Stimulated activated naive B cell treated with anti-CD40 and anti-IgM and Interleukin-4, amounts not matched to agents 10 μg/mL and 1 μg/mL and 100 μg/mL, for 72 hours (primary cell): ENCODE results near the gene TPM2.

Source experiments
- ATAC-seq, 2 donors: fragments of 150-1000 bp; cut with Tn5 transposase; replicated peaks; 2 replicates each; pipeline ENCODE4 v1.10.0; 2021; ENCODE audit warnings: moderate library complexity in 1 of 2
- DNase-seq: peaks from one replicate; pipeline ENCODE4 v3.0.0; 2021
- H3K27ac Mint-ChIP-seq: one replicate; pipeline ENCODE4 v1.8.0; 2022; ENCODE audit warnings: mild to moderate bottlenecking, mixed read lengths
- H3K27me3 Mint-ChIP-seq, 2 donors: one replicate each; pipeline ENCODE4 v1.8.0; 2022; ENCODE audit warnings: mixed read lengths in 2 of 2
- H3K36me3 Mint-ChIP-seq, 2 donors: one replicate each; pipeline ENCODE4 v1.8.0; 2022; ENCODE audit warnings: mixed read lengths in 2 of 2, mild to moderate bottlenecking in 1 of 2
- H3K4me1 Mint-ChIP-seq, 2 donors: one replicate each; pipeline ENCODE4 v1.8.0; 2022; ENCODE audit warnings: mixed read lengths in 2 of 2, mild to moderate bottlenecking in 1 of 2
- H3K4me3 Mint-ChIP-seq, 2 donors: one replicate each; pipeline ENCODE4 v1.8.0; 2022; ENCODE audit warnings: mild to moderate bottlenecking in 2 of 2, mixed read lengths in 2 of 2, moderate library complexity in 1 of 2
- H3K9me3 Mint-ChIP-seq, 2 donors: one replicate each; pipeline ENCODE4 v1.8.0; 2022; ENCODE audit warnings: mixed read lengths in 2 of 2, mild to moderate bottlenecking in 1 of 2

TPM2 gene

DNA sequence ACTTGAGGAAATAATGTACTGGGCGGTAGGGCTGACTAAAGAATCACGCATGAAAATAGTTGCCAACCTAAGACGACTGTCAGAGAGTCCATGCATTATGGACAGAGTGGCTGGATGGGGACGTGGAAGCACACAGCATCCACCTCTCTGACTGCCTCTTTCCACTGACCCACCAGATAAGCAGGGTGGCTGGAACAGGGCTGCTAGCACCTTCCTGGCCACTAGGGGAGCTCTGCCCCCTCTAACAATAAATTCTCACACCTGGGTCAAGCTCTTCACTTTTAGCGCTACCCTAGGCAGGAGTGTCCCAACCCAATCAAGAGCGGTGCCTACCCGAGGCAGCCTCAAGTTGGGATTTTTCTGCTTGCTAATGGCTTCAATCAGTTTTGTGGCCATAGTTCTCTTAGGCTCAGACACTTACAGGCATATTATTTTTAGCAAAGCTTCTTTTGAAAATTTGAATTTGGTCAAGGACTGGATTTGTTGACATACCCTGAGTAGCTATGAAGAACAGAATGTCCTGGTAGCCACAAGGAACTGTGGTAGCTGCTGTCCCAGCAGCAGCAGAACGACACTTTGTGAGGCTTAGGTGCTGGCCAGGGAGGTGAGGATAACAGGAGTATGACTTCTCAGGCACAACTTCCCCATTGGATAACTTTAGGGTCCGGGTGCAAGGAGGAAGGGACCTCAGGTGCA, 6.9 kb upstream of the TPM2 start:
- peak; percentile 47 for DNase-seq
- no peaks in the 10 kb centered on the region for H3K27me3 Mint-ChIP-seq
- peaks cover 13 to 22% of the 10 kb centered on the region in 2 donors for H3K4me1 Mint-ChIP-seq
- no peaks in the 10 kb centered on the region for H3K9me3 Mint-ChIP-seq
- H3K36me3 Mint-ChIP-seq: peaks cover 24% of the 10 kb centered on the region in 2 donors
- H3K27ac Mint-ChIP-seq: peak overlapping the region; percentile 62
- H3K4me3 Mint-ChIP-seq: no peak overlapping the region
- peak; percentile 88 to 92 for ATAC-seq

DNA sequence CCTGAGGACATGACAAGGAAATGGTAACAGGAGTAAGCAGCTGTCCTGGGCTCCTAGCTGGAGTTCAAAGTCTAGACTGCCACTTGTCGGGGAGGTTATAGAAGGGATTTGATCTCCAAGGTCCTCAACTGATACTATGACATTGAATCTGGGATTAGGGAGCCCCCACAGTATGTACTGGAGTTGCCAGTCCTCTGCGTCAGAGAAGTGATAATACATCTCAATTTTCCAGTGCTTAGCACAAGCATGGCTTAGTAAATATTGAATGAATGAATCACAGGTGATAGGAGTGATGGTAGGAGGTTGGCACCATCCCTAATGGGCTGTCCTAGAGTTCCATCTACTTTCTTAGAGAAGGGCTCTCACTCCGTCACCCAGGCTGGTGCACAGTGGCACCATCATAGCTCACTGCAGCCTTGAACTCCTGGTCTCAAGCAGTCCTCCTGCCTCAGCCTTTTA, 6.2 kb upstream of the TPM2 start:
- Mint-ChIP-seq H3K27ac (peak overlapping the region; percentile 37), H3K4me1 (peaks cover 15 to 29% of the 10 kb centered on the region in 2 donors), H3K4me3 (no peak overlapping the region), H3K27me3 (no peaks in the 10 kb centered on the region), H3K9me3 (no peaks in the 10 kb centered on the region), H3K36me3 (peaks cover 24% of the 10 kb centered on the region in 2 donors)
- no peak for DNase-seq
- ATAC-seq: no peak

DNA sequence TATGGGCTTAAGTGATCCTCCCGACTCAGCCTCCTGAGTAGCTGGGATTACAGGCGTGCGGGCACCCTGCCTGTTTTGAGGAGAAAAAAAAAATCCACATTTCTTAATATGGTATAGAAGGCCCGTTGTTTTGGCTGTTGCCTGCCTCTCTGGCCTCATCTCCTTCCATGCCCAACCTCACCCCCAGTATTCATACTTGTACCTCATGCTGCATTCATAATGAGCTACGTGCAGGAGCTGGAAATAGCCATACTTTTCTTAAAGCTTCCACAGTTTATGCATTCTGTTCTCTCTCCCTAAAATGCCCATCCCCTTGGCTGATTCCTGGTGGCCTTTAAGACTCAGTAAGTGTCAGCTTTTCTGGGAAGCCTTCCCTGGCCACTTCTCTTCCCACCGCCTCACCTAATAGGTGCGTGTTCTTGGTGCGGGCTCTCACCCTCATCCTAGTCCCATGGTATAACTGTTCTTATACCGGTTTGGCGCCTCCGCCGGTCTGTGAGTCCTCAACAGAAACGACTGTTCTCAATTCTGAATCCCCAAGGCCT, 2.1 kb upstream of the TPM2 start:
- H3K4me1 Mint-ChIP-seq: peaks cover 21 to 39% of the 10 kb centered on the region in 2 donors
- DNase-seq (no peak), ATAC-seq (no peak)
- no peak overlapping the region for H3K27ac Mint-ChIP-seq
- peaks cover 6% of the 10 kb centered on the region in 2 donors for H3K36me3 Mint-ChIP-seq
- H3K9me3 Mint-ChIP-seq: no peaks in the 10 kb centered on the region
- no peaks in the 10 kb centered on the region for H3K27me3 Mint-ChIP-seq
- H3K4me3 Mint-ChIP-seq: peak overlapping the region; percentile 92 to 93

DNA sequence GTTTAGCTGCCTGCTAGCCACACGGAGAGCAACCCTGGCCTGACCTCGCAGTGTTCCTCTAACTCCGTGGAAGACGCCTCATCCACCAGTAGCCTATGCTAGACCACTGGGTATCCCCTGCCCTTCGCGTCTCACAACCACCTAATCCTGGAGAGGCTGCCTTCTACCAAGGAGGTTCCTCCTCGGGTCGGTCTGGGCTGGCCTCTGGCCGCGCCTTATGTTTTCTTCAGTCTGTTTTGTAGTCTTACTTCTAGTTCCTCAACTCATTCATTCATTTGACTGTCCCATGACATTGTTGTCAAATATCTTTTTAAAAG, 1.6 kb upstream of the TPM2 start:
- no peaks in the 10 kb centered on the region for H3K27me3 Mint-ChIP-seq
- H3K4me1 Mint-ChIP-seq: peaks cover 18 to 34% of the 10 kb centered on the region in 2 donors
- peaks cover under 1 to 1% of the 10 kb centered on the region in 2 donors for H3K36me3 Mint-ChIP-seq
- H3K9me3 Mint-ChIP-seq: no peaks in the 10 kb centered on the region
- peak overlapping the region; percentile 80 for H3K27ac Mint-ChIP-seq
- DNase-seq (no peak), ATAC-seq (peak in 1 of 2 donors; percentile 37)
- peak overlapping the region; percentile 92 to 93 for H3K4me3 Mint-ChIP-seq

DNA sequence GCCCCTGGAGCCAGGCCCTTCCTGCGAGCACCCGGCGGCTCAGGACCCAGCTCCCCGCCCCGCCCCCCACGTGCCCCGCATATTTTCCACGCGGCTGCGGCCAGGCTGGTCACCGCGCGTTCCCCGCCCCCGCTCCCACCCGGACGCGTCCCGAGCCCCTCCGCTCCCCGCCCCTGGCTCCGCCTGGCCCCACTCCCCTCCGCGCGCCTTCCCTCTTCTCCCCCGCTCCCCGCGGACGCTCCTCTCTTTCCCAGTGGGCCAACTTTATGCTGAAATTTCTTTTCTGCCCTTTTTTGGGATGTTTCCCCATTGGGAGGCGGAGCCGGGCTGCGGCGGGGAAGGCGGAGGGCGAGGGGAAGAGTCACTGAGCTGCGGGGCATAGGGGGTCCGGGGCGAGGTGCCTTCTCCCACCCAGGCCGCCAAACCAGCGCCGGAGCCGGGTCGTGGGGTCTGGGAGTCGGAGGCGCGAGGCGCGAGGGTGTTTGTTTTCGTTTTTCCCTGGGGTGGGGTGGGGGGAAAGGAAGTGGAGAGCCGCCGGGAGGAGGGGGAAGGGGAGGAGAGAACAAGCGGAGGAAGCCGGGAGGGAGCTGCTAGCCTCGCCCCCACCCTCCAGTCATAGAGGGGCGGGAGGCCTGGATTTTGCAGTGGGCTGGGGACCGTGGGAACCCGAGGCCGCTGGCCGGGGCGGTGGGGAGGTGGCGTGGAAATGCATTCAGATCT, 1.0 kb upstream of the TPM2 start:
- Mint-ChIP-seq H3K4me3 (peak overlapping the region; percentile 92 to 93), H3K36me3 (no peaks in the 10 kb centered on the region), H3K9me3 (no peaks in the 10 kb centered on the region), H3K4me1 (peaks cover 18 to 33% of the 10 kb centered on the region in 2 donors), H3K27ac (peak overlapping the region; percentile 80), H3K27me3 (no peaks in the 10 kb centered on the region)
- no peak for DNase-seq
- ATAC-seq: peak; percentile 39 to 47

DNA sequence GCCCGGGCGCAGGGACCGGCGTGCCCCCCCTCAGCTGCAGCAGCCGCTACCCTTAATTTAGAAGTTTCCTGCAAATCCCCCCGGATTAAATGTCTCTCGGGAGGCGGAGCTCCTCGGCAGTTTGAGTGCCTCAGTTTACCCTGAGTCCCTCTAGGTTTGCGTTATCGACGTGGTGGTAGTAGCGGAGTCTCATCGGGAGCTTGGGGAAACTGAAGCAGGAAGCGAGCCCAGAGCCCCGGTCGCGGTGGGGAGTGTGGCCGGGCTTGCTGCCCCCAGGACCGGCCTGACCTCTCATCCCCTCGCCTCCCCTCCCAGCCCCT, 529 bp upstream of the TPM2 start:
- no peaks in the 10 kb centered on the region for H3K27me3 Mint-ChIP-seq

DNA sequence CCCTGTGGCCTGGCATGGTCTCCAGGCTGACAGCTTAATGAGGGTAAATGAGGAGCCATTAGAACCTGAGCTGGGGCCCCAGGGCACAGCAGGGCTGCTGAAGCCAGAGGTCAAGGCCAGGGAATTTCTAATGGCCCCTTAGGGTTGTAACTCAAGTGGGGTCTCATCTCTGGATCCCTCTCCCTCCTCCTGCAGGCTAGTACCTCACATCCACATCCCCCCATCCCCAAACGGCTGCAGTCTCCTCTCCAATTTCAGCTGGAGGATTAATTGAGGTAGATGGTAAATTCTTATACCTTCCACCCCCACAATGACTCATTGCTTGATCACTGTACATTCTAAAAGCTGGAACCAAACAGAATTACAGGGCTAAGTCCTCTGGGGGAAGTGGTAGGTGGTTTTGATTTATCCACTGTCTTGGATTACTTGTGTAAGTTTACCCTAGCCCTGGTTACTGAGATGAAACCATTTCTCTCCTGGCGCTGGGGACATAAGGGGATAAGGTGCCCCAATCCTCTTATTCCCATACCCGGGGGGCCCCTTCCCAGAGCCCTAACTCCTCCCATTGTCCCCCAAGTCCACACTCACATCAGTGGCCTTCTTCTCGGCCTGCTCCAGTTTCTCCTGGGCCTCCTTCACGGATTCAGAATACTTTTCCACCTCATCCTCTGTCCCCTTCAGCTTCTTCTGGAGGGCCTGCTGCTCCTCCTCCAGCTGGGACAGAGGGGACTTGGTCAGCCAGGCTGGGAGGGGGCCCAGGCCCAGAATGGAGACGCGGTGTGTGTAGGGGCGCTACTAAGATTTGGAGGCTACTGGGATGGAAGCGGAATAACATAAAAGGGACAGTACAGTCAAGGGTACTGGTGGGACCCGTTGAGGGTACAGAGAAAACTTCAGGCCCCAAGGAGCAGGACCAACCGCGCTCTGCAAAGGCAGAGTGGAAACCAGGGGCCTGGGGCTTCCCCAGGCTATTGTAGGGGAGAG, 875 bp downstream of the TPM2 start:
- Mint-ChIP-seq H3K4me1 (peaks cover 18 to 33% of the 10 kb centered on the region in 2 donors), H3K4me3 (peak overlapping the region; percentile 33 to 75), H3K36me3 (no peaks in the 10 kb centered on the region), H3K27ac (peak overlapping the region; percentile 72), H3K9me3 (no peaks in the 10 kb centered on the region), H3K27me3 (no peaks in the 10 kb centered on the region)
- DNase-seq (no peak), ATAC-seq (peak; percentile 50 to 70)

More for the DNA sequence above, 529 bp upstream of the TPM2 start:
- DNase-seq (no peak), ATAC-seq (no peak)
- Mint-ChIP-seq H3K4me3 (peak overlapping the region; percentile 78 to 93), H3K9me3 (no peaks in the 10 kb centered on the region), H3K36me3 (no peaks in the 10 kb centered on the region), H3K4me1 (peaks cover 18 to 33% of the 10 kb centered on the region in 2 donors), H3K27ac (peak overlapping the region; percentile 67)

DNA sequence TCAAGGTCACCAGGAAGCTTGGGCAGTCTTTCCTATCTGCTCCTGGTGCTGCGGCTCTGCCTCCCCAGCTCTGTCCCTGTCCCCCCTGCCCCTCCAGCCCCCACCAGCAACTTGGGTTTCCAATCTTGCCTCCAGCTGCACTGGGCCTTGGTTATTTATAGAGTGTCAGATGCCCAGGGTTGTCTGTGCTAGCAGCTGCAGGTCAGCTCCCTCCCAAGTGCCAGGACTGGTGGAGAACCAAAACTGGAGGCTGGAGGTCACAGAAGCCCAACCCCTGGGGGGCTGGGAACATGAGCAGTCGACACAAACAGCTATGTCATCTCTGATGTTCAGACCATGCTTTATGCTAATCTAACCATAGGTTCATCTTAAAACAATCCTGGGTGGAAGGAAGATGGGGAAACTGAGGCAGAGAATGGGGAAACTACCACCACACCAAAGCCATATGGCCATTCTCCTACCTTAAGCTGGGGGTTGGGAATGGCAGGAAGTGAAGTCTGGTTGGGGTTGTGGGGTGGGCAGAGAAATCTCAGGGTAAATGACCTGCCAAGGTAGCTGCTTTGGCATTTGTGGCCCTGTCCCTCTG, 1.7 kb downstream of the TPM2 start:
- ATAC-seq: no peak
- no peak overlapping the region for H3K4me3 Mint-ChIP-seq
- DNase-seq: no peak
- no peaks in the 10 kb centered on the region for H3K9me3 Mint-ChIP-seq
- no peaks in the 10 kb centered on the region for H3K27me3 Mint-ChIP-seq
- H3K27ac Mint-ChIP-seq: no peak overlapping the region
- no peaks in the 10 kb centered on the region for H3K36me3 Mint-ChIP-seq
- peaks cover 18 to 33% of the 10 kb centered on the region in 2 donors for H3K4me1 Mint-ChIP-seq

DNA sequence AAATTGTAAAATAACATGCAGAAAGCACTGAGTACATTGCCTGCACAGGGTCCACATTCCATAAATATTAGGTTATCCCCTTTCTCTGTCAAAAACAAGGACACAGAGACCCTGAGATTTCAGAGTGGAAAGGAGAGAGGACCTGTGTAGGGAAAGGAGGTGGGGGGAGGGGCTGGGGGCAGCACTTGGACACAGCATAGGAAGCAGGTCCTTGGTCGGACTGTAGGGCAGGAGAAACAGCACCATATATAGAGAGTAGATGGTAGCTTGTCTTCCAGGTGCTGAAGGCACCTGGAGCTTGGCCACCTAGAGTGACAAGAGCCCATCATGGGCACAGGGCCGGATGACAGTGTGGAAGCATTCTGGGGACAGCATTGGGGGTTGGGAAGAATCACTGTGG, 2.4 kb downstream of the TPM2 start:
- H3K36me3 Mint-ChIP-seq: no peaks in the 10 kb centered on the region
- ATAC-seq (no peak), DNase-seq (no peak)
- H3K4me3 Mint-ChIP-seq: peak overlapping the region in 1 of 2 donors; percentile 2
- peaks cover 18 to 38% of the 10 kb centered on the region in 2 donors for H3K4me1 Mint-ChIP-seq
- no peaks in the 10 kb centered on the region for H3K27me3 Mint-ChIP-seq
- H3K9me3 Mint-ChIP-seq: no peaks in the 10 kb centered on the region
- no peak overlapping the region for H3K27ac Mint-ChIP-seq

DNA sequence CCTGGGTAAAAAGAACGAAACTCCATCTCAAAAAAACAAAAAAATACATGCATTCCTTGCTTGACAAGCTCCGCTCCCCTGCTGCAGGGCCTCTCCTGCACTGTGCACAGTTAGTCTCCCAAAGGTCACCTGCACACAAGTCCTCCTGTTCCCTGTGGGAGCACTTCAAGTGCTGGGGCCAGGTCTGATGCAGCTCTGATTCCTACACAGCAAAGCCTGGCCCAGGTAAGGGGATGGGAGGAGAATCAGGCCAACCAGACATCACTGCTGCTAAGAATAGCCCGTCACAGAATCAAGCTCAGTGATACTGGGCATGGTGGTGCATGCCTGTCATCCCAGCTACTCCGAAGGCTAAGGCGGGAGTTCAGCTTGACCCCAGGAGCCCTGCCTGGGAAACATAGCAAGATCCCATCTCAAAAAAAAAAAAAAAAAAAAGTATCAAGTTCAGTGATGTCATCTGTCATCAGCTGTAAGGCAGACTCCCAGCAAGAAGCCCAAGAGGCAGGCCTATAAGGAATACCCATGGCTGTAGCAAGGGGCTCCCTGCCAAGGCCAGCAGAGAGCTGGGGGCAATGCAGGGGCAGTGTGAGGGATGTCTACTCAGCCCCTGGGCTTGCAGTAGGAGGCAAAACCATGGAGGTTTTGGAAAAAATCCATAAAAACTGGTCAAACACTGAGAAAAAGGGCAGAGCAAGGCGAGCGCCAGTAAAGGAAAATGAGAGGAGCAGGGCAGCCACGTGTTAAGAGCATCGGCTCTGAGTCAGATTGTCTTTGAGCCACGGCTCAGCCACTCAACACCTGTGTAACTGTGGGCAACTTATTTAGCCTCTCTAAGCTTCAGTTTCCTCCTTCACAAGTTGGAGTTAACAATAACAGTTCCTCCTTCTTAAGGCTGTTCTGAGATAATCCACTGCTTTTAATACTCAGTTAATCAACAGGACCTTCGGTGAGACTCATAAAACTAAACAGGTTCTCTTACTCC, 3.2 kb downstream of the TPM2 start:
- Mint-ChIP-seq H3K27ac (no peak overlapping the region), H3K4me3 (no peak overlapping the region), H3K27me3 (no peaks in the 10 kb centered on the region), H3K36me3 (no peaks in the 10 kb centered on the region), H3K4me1 (peaks cover 17 to 38% of the 10 kb centered on the region in 2 donors), H3K9me3 (no peaks in the 10 kb centered on the region)
- no peak for ATAC-seq
- DNase-seq: no peak

DNA sequence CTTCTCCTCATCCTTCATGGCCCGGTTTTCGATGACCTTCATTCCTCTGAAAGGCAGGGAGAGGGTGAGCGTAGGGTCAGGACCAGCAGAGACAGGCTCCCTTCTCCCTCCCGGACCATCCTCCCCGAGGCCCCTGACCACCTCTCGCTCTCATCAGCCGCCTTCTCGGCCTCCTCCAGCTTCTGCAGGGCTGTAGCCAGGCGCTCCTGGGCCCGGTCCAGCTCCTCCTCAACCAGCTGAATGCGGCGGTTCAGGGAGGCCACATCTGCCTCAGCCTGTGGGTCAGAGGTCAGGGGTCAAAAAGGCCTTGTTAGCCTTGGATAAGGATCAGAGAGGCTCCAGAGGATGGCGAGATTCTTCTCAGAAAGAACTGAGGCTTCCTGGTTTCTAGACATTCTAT, 4.2 kb downstream of the TPM2 start:
- no peaks in the 10 kb centered on the region for H3K27me3 Mint-ChIP-seq
- H3K9me3 Mint-ChIP-seq: no peaks in the 10 kb centered on the region
- peaks cover 19 to 31% of the 10 kb centered on the region in 2 donors for H3K4me1 Mint-ChIP-seq
- H3K27ac Mint-ChIP-seq: no peak overlapping the region
- no peak for DNase-seq
- H3K36me3 Mint-ChIP-seq: no peaks in the 10 kb centered on the region
- H3K4me3 Mint-ChIP-seq: no peak overlapping the region
- ATAC-seq: no peak

DNA sequence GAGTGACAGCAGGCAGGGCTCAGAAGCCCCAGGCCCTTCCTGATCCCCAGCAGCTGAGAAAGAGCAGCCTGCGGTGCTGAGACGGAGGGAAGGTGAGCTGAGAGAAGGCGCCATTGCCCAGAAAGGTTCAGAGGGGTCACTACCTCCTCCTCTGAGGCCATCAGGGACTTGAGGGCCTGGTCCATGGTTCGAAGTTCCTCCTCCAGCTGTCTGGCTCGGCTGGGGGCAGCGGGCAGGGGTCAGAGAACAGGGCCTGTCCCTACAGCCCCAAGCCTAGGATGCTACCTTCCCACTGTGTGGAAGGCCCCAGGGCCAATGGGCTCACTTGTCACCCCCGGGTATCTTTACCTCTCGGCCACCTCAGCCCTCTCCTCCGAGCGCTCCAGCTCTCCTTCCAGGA, 4.8 kb downstream of the TPM2 start:
- no peak for DNase-seq
- Mint-ChIP-seq H3K36me3 (no peaks in the 10 kb centered on the region), H3K27ac (peak overlapping the region; percentile 6), H3K27me3 (no peaks in the 10 kb centered on the region), H3K9me3 (no peaks in the 10 kb centered on the region), H3K4me1 (peaks cover 23 to 37% of the 10 kb centered on the region in 2 donors), H3K4me3 (no peak overlapping the region)
- no peak for ATAC-seq

DNA sequence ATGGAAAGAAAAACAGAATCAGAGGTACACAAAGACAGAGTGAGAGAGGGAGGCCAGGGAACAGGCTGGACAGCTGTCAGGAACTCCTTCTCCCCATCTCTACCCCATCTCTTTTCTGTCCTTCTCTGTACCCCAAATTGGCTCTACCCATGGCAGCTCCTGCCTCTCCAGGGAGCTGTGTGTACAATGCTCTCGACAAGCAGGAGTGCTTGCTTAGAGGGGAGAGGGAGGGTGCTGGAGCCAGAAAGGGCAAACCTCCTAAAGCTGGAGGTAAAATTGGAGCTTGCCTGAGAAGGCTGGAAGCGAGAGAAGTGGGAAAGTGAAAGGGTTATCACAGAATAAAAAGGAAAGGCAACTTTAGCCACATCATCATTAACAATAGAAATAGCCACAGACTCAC, 6.4 kb downstream of the TPM2 start:
- H3K27ac Mint-ChIP-seq: no peak overlapping the region
- no peak for DNase-seq
- no peak for ATAC-seq
- H3K36me3 Mint-ChIP-seq: no peaks in the 10 kb centered on the region
- H3K4me1 Mint-ChIP-seq: peaks cover 16 to 31% of the 10 kb centered on the region in 2 donors
- no peaks in the 10 kb centered on the region for H3K9me3 Mint-ChIP-seq
- no peak overlapping the region for H3K4me3 Mint-ChIP-seq
- H3K27me3 Mint-ChIP-seq: peaks cover 0 to 5% of the 10 kb centered on the region in 2 donors
